Hepatic stellate cell (primary cell): ENCODE results near the gene SF1.
A peak's percentile ranks its signal among the peaks of the same experiment; 100 is the strongest.

Experiments used
- DNase-seq: peaks from one replicate; pipeline ENCODE4 v3.0.0; 2011; ENCODE audit warnings: low spot score

The SF1 gene

GRCh38 chr11:64723117-64723906 lies 55.0 kb downstream of the SF1 start, which contains the start of gene NRXN2:
Gene NRXN2 (minus strand): TSS chr11:64723197. CDS start chr11:64713699, 9,498 bp downstream.
- peak; percentile 98 for DNase-seq

GRCh38 chr11:64722141-64723065 lies 55.9 kb downstream of the SF1 start:
- DNase-seq: no peak

- DNase-seq: no peak
Observed at GRCh38 chr11:64721359-64721699, 57.0 kb downstream of the SF1 start.

GRCh38 chr11:64720640-64721358 lies 57.5 kb downstream of the SF1 start:
- no peak for DNase-seq

GRCh38 chr11:64720167-64720566 lies 58.2 kb downstream of the SF1 start:
- DNase-seq: no peak

- no peak for DNase-seq
Observed at GRCh38 chr11:64719406-64719805, 58.9 kb downstream of the SF1 start.

- DNase-seq: no peak
Observed at GRCh38 chr11:64718780-64719124, 59.6 kb downstream of the SF1 start.

- no peak for DNase-seq
Observed at GRCh38 chr11:64718084-64718779, 60.1 kb downstream of the SF1 start.

GRCh38 chr11:64717268-64717578 lies 61.1 kb downstream of the SF1 start:
- no peak for DNase-seq

GRCh38 chr11:64716473-64717267 lies 61.7 kb downstream of the SF1 start:
- no peak for DNase-seq

- no peak for DNase-seq
Observed at GRCh38 chr11:64715756-64716472, 62.4 kb downstream of the SF1 start.

GRCh38 chr11:64715110-64715509 lies 63.2 kb downstream of the SF1 start:
- no peak for DNase-seq

- DNase-seq: no peak
Observed at GRCh38 chr11:64714666-64715065, 63.7 kb downstream of the SF1 start.
